Stimulated activated CD8-positive, alpha-beta memory T cell treated with anti-CD3 and anti-CD28 coated beads, Interleukin-15, amount 100 ng/mL, for 4 hours (primary cell): ENCODE measurements around the gene MAOB.

Experiments
- DNase-seq, 2 donors: peaks; one replicate each; pipeline ENCODE4 v3.0.0-alpha.2; 2020; ENCODE audit warnings: low read depth in 2 of 2

Gene MAOB

DNA sequence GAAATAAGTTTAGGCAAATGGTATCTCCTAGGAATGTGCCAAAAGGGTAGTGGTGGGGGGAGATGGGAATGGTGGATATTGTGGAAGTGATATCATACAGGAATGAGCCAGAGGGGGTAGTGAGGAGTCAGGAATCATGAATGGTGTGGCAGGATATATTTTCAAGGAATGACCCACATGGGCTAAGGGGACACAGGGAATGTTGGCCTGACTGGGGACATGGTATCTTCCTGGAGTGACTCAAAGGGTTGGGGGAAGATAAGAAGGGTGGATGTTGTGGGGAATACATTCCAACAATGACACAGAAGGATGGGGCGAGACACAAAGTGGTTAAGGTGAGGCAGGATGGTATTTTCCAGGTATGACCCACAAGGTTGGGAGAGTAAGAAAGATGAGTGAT lies 165.6 kb downstream of the MAOB start:
- DNase-seq: no peak
